GM21515 (cell line): Measurements from ENCODE around the gene PEX11G.

Source experiments
- ATAC-seq: cut with Tn5 transposase; IDR thresholded peaks from one replicate; pipeline ENCODE4 v1.9.1; 2021; ENCODE audit not compliant: unreplicated experiment

Gene PEX11G

GRCh38 chr19:7500811-7501450, 12.1 kb upstream of the PEX11G start:
- ATAC-seq: no peak

DNA sequence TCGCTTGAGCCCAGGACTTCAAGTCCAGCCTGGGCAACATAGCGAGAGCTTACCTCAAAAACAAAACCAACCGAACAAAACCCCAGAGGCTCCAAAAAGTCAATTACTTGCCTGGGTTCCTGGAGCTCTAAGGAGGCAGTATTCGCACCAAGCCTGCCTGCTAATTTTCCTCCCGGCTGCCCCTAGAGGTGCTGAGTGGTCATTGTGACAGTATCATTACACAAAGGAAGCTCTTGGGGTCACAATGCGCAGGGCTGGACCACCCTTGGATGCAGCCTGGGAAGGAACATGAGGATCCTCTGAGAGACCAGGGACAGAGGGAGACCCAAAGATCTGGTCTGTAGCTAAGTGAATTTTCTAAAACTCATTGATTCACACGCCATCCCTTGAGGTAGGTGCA, 8.5 kb upstream of the PEX11G start:
- ATAC-seq: no peak

- ATAC-seq: no peak
Observed at GRCh38 chr19:7494416-7495098, 5.7 kb upstream of the PEX11G start.

DNA sequence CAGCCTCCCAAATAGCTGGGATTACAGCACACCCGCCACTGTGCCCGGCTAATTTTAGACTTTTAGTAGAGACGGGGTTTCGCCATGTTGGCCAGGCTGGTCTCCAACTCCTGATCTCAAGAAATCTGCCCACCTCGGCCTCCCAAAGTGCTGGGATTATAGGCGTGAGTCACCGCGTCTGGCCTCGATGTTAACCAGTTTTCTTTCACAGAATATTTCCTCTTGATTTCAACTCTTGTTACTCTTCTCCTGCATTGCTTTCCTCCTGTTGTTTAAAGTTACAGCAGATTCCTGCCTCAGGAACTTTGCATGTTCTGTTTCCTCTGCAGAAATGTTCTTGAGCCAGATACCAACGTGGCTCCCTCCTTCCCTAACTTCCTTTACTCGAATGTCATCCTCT, 3.7 kb upstream of the PEX11G start:
- ATAC-seq: no peak

GRCh38 chr19:7492142-7492541, 3.3 kb upstream of the PEX11G start:
- ATAC-seq: no peak

DNA sequence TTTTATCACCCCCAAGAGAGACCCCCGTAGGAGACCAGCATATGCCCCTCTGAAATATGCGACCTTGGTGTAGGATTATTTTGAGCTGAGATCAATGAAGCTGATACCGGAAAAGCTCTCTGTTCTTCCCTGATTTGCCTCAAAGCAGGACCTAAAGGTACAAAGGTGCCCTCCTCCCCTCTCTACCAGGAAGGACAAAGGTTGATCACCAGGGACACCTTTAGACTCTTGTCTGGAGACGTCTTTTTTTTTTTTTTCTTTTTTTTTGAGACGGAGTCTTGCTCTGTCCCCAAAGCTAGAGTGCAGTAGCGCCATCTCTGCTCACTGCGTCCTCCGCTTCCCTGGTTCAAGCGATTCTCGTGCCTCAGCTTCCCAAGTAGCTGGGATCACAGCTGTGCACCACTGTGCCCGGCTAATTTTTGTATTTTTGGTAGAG, 792 bp upstream of the PEX11G start:
- ATAC-seq: no peak

GRCh38 chr19:7486923-7487322, 1.9 kb downstream of the PEX11G start:
- no peak for ATAC-seq

DNA sequence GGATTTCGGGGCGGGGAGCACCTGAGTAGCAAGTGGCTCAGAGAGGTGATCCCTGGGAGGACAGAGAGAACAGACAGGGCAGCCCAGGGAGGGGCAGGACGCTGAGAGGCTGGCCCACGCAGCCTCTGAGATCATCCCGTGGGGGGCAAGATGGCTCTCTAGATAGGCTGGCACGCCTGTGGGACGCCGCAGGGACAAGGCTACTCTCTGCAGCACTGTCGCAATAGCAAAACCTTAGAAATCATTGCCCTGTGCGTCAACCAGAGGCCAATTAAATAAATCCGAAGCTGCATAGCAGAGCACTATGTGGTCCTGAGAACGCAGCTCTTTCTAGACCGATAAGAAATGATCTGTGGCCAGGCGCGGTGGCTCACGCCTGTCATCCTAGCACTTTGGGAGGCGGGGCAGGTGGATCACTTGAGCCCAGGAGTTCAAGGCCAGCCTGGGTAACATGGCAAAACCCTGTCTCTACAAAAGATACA, 5.1 kb downstream of the PEX11G start:
- no peak for ATAC-seq

GRCh38 chr19:7482584-7483439, 6.0 kb downstream of the PEX11G start:
- ATAC-seq: no peak

GRCh38 chr19:7480970-7481255, 7.9 kb downstream of the PEX11G start:
- no peak for ATAC-seq

DNA sequence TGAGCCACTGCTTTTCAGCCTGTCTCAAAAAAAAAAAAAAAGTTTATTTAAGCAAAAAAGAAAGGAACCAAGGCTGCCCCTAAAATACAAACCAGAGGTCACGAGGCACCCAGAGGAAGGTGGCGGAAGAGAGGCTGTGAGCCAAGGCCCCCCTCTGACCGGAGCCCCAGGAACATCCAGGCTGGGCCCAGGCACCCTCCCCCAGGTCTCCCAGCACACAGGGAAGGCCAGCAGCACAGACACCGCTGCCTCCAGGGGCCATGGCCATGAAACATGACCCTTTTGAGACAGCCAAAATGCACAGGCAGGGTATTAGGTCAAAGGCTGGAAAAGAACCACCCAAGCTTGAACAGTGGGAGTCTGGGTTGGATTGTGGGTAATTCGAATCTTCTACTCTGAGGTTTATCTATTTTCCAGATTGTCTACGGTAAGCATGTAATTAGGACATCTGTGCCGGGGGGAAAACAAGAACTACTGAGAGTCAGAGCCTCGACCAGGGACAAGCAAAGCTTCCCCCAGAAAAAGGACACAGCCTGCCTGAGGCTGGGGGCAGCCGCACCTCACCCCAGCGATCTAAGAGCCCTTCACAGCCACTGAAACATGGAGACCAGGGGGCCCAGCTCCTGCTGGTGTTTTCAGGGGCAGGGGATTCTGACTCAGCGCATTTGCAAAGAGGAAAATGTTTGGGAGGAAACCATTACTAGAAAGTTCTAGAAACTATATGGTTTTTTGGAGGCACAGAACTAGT, 8.4 kb downstream of the PEX11G start:
- no peak for ATAC-seq

DNA sequence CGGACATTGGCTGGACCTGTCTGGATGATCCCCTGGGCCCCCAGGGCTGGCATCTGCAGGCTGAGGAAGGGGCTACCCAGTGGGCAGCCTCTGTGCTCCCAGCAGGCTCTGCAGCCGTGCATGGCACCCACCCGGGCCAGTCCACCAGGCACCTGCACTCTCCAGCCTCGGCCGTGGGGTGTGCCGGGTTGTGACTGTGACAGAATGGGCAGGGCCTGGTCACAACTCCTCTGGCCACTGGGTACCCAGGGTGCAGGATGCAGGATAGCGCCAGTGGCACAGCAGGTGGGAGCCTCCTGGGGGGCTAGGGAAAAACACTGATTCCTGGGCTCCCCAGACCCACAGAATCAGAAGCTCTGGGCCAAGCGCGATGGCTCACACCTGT, 10.0 kb downstream of the PEX11G start:
- ATAC-seq: no peak

DNA sequence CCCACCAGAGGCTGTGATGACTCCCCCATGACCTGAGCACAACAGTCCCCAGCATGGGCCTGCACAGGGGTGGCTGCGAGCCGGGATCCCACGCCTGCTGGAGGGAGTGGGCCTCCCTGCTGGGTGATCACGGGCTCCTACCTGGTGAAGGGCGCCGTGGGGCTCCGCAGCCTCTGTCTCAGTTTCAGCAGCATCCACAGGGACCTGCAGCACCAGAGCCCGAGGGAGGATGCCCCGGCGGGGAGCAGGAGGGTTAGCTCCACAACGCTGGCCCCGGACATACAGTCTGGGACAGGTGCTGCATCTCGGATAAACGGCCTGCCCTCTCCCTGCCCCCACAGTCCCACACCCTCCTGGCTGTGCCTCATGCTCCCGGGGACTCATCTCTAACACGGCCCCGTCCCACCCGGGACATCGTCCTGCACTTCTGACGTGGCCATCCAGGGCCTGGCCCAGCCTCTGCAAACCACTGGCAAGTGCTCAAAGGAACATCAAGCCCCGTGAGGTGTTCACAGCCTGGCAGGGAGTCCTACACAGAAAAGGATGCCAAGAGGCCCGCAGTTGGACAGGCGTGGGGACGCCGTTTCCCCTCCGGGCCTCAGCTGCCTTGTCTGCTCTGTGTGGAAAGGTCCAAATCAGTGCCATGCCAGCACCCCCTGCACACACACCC, 10.5 kb downstream of the PEX11G start:
- ATAC-seq: no peak

GRCh38 chr19:7477758-7478157, 11.1 kb downstream of the PEX11G start:
- ATAC-seq: no peak

GRCh38 chr19:7476777-7477494, 11.9 kb downstream of the PEX11G start:
- ATAC-seq: no peak

- ATAC-seq: no peak
Observed at GRCh38 chr19:7476241-7476640, 12.6 kb downstream of the PEX11G start.

DNA sequence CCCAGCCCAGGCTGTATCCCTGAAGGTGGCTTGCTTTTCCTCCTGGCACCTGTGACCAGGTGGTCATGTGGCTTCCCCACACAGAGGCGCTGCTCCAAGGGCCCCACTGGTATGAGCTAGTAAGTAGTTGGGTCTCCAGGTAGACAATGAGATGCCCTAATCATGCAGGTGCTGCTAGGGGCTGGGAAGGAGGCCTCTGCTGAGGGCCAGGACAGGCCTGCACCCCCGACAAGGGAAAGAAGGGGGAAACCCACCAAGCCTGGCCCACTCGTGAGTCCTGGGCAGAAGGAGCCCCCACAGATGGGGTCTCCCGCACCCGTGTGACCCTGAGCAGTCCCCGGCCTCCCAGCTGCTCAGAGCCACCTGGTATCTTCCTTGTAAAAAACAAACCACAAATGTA, 13.2 kb downstream of the PEX11G start:
- ATAC-seq: no peak

DNA sequence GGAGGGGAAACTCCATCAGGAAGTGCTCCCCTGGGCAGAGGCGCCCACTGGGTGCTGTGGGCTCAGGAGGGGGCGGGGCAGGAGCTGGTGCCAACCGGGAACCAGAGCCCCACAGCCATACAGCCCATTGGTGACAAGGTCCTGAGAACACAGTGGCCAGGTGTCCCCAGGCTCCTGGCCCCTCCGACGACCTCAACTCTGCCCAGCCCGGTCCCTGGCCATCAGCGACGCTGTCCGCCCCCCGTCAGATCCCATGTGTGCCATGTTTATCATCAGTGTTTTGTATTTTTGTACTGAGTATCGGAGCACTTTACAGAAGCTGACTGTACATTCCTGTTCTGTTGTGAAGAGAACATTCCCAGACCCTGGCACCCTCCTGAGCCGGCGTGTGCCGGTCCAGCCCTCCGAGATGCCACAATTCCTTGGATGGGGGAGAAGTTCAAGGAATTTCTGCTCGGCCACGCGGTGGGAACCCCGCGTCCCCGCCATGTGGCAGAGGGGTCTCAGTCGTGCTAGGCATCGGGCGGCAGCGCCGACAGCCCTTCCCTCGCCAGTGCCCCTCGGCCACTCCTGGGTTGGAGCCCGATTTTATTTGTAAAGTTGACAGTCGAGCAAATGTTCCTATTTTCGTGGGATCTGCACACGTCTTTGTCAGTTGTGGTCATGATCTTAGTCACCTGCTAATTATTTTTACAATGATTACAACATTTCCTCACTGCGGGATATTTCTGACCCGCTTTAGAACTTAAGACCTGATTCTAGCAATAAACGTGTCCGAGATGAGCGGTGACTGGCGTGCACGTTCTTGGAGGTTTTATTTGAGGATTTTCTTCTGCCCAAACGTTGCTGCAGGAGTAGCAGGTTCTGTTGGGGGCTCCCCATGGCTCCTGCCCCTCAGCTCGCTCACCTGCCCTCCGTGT, 16.9 kb downstream of the PEX11G start:
- no peak for ATAC-seq
